ENCODE results near the gene IRF3.
"Not testable (repeated sequence)": the region's sequence is repeated elsewhere in the genome, so short reads cannot be mapped to it uniquely, and the experiment has no call there.

DNA sequence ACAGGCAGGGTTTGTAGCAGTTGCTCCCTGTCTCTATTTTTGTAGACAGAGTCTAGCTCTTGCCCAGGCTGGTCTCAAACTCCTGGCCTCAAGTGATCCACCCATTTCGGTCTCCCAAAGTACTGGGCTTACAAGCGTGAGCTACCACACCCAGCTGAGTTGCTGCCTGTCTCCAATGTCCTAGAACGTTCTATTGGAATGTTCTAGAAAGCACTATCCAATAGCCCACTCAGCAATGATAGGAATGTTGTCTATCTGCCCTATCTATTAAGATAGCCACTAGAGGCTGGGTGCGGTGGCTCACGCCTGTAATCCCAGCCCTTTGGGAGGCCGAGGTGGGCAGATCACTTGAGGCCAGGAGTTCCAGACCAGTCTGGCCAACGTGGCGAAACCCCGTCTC is 32.4 kb downstream of the IRF3 start:
- TF ChIP-seq, protein P1, sequence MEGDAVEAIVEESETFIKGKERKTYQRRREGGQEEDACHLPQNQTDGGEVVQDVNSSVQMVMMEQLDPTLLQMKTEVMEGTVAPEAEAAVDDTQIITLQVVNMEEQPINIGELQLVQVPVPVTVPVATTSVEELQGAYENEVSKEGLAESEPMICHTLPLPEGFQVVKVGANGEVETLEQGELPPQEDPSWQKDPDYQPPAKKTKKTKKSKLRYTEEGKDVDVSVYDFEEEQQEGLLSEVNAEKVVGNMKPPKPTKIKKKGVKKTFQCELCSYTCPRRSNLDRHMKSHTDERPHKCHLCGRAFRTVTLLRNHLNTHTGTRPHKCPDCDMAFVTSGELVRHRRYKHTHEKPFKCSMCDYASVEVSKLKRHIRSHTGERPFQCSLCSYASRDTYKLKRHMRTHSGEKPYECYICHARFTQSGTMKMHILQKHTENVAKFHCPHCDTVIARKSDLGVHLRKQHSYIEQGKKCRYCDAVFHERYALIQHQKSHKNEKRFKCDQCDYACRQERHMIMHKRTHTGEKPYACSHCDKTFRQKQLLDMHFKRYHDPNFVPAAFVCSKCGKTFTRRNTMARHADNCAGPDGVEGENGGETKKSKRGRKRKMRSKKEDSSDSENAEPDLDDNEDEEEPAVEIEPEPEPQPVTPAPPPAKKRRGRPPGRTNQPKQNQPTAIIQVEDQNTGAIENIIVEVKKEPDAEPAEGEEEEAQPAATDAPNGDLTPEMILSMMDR (IDR thresholded peaks at IDR 0.05) = not testable (repeated sequence)
- not testable (repeated sequence) for TF ChIP-seq EZH2phosphoT487 (IDR thresholded peaks at IDR 0.05)
